Activated CD8-positive, alpha-beta memory T cell treated with anti-CD3 and anti-CD28 coated beads for 1 hour (primary cell): ENCODE results near the gene FTCD.

Source experiments
- DNase-seq, 2 donors: peaks; one replicate each; pipeline ENCODE4 v3.0.0-alpha.2; 2020; ENCODE audit warnings: low read depth in 1 of 2; ENCODE audit errors: extremely low read depth in 1 of 2

Gene FTCD

DNA sequence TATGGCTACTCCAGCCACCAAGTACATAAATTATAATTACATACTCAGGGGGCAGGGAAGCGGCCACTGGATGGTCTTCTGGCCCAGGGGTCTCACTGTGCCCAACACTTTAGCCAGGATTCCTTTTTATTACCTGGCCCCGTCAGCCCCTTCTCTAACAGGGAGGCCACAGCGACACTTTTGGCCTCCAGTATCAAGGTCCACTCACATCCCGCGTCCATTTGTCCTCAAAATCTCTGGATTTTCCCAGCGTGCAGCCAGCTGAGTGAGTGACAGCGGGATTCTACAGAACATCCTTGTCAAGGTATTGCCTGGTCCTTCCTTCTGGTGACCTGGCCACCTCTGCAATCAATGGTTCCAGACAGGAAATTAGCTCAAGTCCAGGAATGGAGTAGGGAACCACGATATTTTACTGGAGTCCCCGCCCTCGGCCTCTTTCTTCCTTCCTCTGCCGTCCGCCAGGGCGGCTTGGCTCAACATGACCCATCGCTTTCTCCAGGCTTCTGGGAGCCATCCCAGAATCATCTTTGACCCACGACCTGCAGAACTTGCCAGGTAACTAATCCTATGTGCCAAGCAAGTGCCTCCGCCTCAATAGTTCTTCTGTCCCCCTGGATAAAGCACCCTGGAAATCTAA, 60.2 kb downstream of the FTCD start:
- no peak for DNase-seq

DNA sequence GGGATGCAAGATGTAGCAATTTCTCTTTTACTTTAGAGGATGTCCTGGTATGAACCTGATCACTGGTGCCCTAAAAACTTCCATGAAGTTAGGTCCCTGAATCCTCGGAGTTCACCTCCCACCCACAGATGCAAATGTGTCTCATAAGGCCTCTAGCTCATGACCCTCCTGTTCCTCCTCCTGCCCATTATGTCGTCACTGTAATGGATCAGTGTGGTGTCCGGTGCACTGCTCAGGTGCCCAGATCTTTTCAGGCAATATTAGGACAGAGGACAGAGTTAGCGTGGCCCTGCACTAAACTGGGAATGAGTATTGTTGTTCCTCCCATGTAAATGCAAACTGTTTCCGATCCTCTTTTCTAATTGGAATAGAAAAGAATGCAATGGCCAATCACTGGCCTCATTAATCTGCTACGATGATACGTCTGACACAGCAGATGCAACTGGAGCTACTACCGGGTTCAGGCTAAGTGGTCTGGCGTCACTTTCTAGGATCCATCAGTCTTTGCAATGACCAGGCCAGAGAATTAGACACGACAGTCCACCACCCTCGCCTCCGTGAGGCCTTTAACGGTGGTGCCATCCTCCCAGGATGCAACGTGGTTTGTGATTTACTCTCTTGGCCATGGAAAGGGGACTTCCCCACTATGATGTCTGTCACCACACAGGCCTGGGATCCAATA, 60.8 kb downstream of the FTCD start:
- no peak for DNase-seq

- no peak for DNase-seq
Observed at GRCh38 chr21:46093668-46094400, 61.5 kb downstream of the FTCD start.

- no peak for DNase-seq
Observed at GRCh38 chr21:46092811-46093667, 62.3 kb downstream of the FTCD start.

DNA sequence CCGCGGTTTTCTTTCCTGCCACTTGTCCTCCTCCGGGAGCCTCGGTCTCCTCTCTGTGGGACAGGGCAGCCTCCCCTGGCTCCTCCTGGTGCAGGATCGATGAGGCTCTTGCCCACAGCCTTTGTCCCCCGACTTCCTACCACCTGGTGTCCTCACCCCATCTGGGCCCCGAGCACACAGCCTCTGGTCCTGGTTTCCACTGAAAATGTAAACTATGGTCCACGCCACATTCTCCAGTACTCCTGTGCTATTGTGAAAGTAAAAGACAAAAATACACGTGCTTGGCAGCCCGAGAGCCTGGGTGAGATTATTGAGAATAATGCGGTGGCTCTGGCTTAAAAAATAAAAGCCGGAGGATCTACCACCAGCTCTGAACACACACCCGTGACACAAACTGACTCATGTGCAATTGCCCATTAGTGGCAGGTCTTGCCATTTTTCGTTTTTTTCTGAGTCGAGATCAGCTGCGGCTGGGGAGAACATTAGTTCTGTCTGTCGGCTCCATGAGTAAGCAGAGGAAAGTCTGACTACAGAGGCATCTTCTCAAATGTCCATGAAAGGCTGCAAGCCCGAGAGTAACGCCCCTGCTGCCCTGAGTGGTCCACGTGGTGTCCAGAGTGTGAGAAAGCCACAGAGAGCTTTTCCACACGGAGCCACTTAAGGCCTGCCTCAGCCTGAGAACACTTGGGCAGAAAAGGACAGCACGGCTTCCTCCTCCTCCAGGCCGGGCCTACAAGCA, 63.2 kb downstream of the FTCD start:
- DNase-seq, result no peak

DNA sequence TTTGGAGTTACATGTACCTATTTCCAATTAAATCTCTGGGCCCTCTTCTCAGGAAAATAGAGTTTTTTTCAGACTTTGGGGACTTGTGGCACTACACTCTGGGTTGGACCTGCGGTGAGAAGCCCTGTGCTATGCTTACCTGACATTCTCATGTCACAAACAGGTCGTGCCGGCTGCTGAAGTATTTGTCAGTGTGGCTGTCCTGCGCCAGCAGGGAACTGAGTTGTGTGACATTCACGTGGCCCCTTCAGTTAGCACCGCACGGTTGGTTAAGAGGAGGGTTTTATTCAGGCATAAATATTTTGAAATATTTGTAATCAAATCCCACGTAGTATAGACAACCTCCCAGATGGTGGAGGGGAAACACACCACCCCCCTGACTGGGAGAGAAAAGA, 63.8 kb downstream of the FTCD start:
- no peak for DNase-seq

DNA sequence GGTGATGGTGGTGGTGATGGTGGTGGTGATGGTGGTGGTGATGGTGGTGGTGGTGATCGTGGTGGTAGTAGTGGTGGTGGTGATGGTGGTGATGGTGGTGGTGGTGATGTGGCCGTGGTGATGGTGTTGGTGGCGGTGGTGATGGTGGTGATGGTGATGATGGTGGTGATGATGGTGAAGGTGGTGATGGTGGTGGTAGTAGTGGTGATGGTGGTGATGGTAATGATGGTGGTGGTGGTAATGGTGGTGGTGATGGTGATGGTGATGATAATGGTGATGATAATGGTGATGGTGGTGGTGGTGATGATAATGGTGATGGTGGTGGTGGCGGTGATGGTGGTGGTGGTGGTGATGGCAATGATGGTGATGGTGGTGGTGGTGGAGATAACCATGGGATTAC, 64.3 kb downstream of the FTCD start:
- DNase-seq, result no peak

DNA sequence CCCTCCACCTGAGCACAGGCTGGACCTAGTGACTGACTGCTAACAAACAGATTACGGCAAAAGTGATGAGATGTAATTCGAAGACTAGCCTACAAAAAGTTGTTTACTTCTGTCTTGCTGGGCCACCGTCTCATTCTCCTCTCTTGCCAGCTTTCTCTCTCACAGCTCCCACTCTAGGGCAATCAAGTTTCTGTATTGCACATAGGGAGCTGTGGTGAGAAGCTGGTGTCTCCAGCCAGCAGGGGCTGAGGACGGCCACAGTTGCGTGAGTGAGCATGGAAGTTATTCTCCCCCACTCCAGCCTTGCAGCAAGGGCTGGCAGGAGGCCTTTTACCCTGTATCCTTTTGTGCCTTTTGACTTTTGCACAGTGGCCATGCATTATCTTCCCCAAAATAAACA, 66.1 kb downstream of the FTCD start:
- no peak for DNase-seq

DNA sequence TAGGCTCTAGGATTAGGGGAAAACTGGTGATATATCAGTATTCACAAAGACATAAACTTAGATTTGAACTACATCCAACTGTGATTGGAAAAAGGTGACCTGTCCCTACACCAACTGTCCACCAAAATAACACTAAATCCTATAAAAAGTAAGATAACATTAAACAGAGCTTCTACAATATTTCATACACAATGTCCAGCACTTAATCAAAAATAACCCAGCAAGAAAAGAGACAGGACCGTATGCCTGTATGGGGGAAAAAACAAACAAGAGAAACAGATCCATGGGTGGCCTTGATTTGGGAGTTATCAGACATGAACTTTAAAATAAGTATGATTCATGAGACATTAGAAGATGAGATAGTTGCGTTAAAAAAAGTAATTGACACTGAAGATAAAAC, 67.2 kb downstream of the FTCD start:
- no peak for DNase-seq

- DNase-seq, result no peak
Observed at GRCh38 chr21:46087641-46088040, 67.7 kb downstream of the FTCD start.
